Measurements from ENCODE around the gene ST8SIA1.
"Not testable (repeated sequence)": the region's sequence is repeated elsewhere in the genome, so short reads cannot be mapped to it uniquely, and the experiment has no call there.

Gene ST8SIA1, protein sequence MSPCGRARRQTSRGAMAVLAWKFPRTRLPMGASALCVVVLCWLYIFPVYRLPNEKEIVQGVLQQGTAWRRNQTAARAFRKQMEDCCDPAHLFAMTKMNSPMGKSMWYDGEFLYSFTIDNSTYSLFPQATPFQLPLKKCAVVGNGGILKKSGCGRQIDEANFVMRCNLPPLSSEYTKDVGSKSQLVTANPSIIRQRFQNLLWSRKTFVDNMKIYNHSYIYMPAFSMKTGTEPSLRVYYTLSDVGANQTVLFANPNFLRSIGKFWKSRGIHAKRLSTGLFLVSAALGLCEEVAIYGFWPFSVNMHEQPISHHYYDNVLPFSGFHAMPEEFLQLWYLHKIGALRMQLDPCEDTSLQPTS

DNA sequence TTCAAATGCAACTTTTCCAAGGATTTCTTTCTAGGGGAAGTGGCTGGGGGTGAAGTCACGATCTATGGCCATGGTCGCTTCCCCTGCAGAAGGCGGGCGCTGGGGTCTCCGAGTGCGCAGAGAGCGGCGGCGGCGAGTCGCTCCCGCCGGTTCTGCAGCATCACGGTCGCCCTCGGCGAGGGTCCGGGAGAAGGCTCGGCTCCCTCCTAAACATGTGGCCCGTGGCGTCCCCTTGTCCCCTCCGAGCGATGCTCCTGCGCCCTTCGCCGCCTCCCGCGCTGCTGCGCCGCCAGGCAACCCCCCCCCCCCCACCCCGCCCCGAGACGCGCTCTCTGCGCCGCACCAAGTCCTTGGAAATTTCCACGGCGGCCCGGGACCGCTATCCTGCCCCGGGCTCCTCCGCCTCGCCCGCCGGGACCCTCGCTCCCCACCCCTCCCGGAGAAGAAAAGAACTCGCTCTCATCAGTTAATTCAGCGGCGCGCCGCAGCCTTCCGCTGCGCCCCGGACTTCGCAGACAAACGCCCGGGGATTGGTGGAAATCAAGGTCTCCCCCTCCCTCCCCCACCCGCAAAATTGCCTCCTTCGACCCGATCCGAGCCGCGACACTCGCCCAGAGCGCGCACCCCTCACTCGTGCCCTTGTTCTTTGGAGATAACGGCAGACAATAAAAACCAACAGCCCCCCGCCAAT lies at the start of gene ST8SIA1:
Gene ST8SIA1, minus strand, starts transcription at position 298 of the 691 bp plus-strand sequence. CDS start 475 bp downstream, outside the sequence.
- no peak for DNase-seq (ENCODE audit: low read depth)

DNA sequence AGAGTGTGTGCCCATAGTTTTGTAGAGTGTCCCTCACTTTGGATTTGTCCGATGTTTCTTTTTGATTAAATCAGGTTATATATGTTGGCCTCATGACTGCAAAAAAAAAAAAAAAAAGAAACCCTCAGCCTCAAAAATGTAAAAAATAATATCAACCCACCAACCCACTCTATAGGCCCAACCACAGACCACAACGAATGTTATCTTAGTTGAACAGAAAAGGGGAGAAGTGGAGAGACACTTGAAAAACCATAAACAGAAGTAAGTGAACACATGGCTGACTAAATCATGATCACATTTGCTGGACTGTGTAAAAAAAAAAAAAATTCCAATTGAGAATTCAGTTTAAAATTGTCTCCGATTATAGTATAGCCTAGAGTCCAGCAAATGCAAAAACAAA lies 45.5 kb upstream of the ST8SIA1 start:
- DNase-seq (ENCODE audit: low read depth): no peak

DNA sequence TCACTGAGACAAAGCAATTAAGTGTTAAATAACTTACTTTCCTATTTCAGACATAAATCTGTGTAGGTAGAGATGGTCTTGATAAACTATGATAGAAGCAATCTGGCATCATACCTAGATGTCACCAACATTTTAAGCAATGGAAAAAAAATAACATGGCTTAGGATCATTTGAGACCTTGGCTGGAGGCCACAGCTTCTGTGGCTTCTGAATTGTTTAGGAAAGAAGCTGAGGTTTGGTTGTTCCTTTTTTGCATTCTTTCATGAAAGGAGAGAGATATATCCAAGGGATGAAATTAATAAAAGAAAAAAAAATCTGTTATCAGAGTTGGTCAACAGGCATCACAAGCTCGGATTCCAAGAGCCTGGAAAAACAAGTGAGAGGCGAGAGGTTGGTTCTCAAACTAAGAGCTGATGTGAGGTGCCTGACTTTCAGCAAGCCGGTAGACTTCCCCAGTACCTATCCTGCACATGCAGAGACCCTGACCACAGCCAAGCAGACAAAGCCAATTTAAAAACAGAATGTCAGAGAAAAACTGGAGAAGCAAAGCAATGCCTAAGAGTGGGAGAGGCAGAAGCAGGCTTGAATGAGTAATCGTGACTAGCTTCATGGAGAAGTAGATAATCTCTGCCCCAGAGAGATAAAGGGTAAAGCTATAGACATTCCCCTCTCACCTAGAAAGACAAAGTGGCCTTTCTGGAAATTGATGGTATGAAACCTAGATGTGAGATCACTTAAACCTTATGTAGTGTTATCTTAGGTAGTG lies 43.4 kb upstream of the ST8SIA1 start:
- no peak for DNase-seq (ENCODE audit: low read depth)

DNA sequence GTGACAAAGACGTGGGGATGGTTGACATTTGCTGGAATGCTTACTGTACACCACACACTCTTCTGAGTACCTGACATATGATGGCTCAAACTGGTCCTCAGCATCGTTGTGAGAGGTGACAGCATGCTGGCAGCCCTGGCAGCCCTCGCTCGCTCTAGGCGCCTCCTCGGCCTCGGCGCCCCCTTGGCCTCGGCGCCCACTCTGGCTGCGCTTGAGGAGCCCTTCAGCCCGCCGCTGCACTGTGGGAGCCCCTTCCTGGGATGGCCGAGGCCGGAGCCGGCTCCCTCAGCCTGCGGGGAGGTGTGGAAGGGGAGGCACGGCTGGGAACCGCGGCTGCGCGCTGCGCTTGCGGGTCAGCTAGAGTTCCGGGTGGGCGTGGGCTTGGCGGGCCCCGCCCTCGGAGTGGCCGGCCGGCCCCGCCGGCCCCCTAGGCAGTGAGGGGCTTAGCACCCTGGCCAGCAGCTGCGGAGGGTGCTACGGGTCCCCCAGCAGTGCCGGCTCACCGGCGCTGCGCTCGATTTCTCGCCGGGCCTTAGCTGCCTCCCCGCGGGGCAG lies 42.2 kb upstream of the ST8SIA1 start:
- DNase-seq (ENCODE audit: low read depth): not testable (repeated sequence)

DNA sequence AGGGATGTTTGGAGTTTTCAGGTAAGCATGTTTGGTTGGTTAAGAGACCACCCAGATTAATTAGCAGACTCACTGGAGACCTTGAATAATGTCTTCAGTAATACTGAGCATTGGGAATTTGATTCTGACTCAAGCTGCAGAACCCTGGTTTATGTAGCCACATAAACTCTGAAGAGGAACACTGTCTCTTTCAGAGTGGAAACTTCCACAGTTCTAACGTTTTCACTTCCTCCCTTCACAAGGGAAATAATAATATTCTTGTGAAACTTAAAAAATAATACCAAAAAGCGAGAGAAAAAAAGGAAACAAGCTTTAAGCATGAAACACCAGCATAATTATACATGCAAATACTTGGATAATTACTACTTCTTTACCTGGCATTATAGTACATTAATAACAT lies 40.0 kb upstream of the ST8SIA1 start:
- DNase-seq (ENCODE audit: low read depth): no peak

DNA sequence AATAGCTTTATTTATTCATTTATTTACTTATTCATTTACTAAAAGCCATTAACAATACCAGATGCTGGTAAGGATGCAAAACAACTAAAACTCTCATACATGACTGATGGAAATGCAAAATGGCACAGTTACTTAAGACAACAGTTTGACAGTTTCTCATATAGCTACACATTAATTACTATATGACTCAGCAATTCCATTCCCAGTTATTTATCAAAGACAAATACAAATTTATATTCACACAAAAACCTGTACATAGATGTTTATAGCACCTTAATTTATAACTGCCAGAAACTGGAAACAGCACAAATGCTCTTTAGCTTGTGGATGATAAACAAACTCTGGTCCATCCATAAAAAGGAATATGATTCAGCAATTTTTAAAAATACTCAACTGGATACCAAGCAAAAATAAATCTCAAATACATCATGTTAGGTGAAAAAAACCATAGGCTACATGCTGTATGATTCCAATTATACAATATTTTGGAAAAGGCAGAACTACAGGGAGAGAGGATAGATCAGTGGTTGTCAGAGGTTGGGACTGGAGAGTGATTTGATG lies 37.9 kb upstream of the ST8SIA1 start:
- DNase-seq (ENCODE audit: low read depth): no peak

DNA sequence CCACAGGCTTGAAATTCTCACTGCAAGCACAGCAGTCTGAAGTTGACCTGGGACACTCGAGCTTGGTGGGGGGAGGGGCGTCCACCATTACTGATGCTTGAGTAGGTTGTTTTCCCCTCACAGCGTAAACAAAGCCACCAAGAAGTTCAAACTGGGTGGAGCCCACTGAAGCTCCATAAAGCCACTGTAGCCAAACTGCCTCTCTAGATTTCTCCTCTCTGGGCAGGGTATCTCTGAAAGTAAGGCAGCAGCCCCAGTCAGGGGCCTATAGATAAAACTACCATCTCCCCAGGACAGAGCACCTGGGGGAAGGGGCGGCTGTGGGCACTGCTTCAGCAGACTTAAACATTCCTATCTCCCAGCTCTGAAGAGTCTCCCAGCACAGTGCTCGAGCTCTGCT lies 31.7 kb upstream of the ST8SIA1 start:
- no peak for DNase-seq (ENCODE audit: low read depth)

DNA sequence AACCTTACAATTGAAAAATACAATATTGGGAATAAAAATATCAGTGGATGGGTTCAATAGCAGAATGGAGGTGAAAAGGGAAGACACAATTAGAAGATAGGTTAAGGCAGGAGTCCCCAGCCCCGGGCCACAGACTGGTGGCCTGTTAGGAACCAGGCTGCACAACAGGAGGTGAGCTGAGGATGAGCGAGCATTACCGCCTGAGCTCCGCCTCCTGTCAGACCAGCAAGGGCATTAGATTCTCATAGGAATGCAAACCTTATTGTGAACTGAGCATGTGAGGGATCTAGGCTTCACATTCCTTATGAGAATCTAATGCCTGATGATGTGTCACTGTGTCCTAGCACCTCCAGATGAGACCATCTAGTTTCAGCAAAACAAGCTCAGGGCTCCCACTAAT lies 27.3 kb upstream of the ST8SIA1 start:
- no peak for DNase-seq (ENCODE audit: low read depth)

DNA sequence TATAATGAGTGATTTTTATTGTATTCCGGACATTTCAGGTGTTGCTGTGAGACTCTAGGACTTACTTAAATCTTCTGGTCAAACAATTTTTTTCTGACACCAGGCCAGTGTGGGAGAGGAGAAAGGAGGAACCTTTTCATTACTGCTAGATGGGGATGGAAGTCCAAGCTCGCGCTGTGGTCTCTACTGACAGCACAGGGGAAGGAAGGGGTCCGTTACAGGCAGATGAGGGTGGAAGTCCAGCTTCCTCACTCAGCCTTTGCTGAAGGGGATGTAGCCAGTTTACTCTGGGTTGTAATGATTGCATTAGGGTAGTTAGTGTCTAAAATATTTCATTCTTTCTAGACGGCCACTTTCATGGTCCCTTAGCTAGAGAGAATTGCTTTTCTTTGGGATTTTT lies 26.3 kb upstream of the ST8SIA1 start:
- DNase-seq (ENCODE audit: low read depth): no peak

DNA sequence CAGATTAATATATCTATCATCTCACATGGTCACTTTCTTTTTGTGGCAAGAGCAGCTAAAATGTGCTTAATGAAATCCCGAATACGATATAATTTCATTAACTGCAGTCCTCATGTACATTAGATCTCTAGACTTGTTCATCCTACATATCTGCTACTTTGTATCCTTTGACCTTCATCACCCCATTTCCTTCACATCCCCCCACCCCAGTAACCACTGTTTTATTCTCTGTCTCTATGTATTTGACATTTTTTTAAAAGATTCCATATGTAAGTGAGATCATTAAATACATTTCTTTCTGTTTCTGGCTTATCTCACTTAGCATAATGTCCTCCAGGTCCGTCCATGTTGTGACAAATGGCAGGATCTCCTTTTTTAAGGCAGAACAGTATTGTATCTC lies 23.0 kb upstream of the ST8SIA1 start:
- DNase-seq (ENCODE audit: low read depth): no peak

DNA sequence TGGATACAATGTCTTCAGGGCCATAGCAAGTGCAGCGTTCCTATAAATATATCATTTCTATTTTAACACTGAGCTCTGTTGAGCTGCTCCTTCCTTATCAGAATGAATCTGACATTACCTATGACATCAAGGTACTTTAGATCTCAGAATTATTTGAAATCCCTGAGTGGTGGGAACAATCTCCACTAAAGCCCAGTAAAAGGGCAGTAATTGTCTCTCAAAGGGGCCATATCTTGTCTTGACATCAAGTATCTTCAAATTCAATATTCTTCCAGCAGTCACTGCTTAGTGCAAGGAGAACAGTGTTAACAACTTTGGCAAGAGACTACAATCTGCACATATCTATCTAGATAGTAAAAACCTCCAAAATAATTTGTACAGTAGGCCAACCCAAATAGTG lies 21.7 kb upstream of the ST8SIA1 start:
- DNase-seq (ENCODE audit: low read depth): no peak

DNA sequence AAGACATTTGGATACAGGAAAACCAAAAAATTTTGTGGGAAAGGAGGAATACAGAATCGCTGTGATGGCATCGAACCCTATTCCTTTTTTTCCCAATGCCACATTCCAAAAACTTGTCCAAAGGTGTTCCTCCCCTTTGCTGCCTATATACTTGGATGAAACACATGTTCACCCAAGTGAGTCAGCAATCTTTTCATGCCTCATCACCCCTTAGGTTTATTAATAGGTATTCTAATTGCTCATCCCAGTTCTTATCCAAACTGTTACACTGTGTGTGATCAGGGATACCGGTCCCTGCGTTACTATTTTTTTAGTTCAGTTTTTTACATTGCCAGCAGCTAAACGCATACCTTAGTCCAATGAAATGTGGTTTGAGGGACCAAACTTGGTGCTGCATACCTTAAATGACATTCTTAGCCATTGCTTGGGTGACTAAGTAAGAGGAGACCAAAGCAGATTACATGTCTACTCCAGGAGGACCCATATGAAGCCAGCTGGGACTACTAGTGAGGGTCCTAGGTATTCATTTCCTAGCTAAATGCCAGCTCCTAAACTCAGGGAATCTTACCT lies 20.6 kb upstream of the ST8SIA1 start:
- DNase-seq (ENCODE audit: low read depth): no peak

DNA sequence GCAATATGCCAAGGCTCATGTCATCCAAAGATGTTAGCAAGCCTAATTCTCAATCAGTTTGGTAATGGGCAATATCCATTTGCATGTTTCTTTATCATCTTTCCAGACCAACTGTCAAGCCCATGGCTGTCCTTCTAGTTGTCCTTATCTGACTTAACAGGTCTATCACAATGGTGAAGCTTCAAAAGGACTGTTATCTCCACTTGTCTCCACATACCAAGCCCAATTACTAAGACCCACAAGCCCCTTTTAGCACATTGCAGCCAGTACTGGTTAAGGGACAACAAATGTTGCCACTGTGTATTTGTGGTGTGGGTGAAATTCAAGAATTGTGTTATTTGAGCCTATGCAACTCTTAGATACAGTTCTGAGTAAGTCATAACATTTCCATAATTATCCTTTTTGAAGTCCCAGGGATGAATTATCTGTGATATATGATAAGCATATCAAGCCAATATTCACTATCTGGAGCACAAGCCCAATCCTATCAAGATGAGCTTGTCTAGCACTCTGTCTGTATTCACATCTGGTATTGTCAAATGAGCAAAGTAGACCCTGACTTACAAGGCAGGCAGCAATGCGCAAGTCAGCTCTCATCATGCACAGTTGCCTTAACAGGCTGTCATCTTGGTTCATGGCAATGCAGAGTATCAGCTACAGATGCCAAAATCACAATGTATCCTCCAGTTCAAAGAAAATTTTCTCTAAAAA lies 19.3 kb upstream of the ST8SIA1 start:
- no peak for DNase-seq (ENCODE audit: low read depth)

DNA sequence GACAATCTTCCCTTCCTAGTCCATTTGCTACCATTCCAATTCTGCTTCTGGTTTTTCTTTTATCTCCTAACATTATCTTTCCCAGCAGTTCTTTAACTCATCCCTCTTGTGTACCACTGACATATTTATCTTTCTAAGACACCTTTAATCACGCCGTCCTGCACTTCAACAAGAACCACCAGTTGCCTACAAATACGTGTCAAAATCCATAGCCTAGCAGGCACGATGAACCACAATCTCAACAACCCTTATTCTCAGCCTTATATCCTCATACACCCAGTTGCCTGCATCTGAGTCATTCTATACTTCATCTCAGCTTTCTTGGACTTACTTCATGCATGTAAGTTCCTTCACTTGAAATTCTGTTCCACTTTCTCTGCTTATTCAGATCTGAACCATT lies 16.4 kb upstream of the ST8SIA1 start:
- DNase-seq (ENCODE audit: low read depth): no peak

DNA sequence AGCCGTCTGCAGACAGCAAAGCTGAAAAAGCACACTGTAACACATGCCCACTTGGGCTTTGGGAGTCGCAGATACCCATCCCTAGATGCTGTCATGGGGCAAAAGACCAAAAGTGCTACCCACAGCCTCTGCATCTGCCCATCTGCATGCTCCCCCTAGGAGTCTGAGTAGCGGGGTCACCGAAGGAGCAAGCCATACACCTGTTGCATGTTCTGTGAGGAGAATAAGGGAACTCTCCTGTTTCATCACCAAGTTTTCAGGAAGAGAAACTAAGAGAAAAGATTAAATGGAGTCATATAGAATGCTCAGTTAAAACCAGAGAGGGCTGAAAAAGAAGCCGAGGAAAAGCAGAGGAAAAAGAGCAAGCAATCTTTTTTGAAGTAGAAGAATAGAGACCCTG lies 13.7 kb upstream of the ST8SIA1 start:
- no peak for DNase-seq (ENCODE audit: low read depth)

DNA sequence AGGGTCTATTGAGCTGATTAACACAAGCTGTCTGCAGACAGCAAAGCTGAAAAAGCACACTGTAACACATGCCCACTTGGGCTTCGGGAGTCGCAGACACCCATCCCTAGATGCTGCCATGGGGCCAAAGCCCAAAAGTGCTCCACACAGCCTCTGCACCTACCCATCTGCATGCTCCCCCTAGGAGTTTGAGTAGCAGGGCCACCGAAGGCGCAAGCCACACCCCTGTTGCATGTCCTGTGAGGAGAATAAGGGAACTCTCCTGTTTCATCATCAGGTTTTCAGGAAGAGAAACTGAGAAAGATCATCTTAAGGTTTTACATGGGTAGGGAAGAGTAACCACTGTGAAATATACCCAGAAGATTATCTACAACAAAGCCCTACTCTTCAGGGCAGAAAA lies 5.6 kb upstream of the ST8SIA1 start:
- DNase-seq (ENCODE audit: low read depth): no peak

DNA sequence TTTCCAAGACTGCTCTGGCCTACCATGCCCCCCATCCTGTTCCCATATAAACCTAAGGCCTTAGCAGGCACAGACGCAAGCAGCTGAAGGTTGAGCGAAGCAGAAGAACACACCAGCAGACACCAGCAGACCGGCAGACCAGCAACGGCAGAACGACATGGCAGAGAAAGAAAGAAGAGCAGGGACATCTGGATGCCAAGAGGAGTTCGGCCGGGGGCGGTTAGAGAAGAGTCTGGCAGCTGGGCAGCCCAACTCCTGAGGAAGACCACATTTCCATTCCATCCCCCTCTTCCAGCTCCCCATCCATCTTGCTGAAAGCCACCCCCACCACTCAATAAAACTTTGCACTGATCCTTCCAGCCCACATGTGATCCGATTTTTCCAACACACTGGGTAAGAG lies 5.2 kb upstream of the ST8SIA1 start:
- no peak for DNase-seq (ENCODE audit: low read depth)

DNA sequence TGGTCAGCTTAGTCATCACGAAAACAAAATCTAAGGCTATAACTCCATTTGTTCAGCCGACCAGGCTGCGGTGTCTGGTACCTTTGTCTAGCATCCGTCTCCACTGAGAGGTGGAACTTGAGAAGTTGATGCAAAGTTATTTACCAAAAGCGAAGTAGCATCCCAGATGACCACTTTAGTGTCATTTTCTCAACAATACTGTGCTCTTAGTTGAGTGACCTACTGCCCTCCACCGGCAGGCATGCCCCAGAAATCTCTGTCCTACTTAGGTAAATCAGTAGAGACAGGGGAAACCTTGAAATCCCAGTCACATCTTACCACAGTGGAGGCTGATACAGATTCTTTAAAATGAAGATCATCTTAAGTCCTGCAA lies 1.3 kb upstream of the ST8SIA1 start:
- DNase-seq (ENCODE audit: low read depth): no peak

DNA sequence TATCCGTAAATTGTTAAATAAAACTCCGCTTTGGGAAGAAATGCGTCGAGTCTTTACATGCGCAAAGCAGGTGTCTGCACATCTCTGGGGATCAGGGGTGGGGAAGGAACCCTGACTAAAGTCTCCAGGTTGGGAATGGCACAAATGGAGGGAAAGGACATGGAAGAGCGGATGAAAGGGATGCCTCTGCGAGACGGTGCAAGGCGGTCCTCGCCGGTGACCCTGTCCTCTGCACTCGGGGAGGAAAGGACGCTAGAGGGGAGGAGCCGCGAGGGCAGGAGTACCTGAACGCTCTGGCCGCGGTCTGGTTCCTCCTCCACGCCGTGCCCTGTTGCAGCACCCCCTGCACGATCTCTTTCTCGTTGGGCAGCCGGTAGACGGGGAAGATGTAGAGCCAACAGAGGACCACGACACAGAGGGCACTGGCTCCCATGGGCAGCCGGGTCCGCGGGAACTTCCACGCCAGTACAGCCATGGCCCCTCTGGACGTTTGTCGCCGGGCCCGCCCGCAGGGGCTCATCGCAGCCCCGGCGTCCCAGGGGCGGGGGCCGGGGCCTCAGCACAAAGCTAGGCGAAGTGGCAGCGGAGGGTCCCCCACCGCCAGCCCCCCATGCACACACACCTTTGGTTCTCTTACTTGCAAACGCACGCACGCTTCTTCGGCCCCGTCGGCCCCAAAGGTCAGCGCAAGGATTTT lies 646 bp downstream of the ST8SIA1 start:
- DNase-seq (ENCODE audit: low read depth): no peak

DNA sequence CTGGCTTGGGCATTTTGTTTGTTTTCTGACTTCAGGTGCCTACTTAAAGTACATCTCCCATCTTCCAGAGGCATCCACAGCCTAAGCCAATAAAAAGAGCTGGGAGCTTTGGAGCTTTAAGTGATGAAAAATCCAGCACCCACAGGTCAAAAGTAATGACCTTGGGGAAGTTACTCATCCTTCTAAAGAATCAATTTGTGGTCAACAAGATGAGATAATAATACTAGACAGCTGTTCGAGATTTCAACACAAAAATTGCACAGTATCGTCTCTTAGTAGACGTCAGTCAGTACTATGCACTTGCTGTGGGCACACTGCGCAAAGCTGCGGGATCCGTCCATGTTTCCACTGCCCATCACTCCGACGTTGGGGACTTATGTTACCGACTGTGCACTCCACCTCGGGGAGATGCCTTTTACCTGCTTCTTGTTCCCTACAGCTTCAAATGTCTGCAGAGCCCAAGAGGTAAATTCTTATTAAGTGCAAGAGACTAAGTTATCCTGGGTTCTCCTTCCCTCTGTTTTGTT lies 1.3 kb downstream of the ST8SIA1 start:
- DNase-seq (ENCODE audit: low read depth): no peak

DNA sequence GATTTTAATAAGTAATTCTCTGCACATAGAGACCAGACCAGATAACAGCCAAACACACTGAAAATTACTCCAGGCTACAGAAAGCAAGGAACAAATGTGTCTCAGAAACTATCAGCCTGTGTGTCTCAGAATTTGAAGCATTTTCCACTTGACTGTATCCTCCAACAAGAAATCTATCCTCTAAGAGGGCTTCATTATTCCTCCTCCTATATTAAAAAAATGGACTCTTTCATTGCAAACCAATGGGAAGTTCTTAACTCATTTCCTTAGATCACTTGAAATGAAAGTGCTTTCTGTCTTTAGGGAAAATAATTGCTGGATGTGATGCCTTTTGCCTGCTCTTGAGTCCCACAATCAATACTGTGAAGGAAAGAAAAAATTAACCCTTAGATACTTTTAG lies 2.3 kb downstream of the ST8SIA1 start:
- no peak for DNase-seq (ENCODE audit: low read depth)
